K562 (cell line): ENCODE measurements around the gene TJP3. TPM values are rescaled to one million over a fixed set of nuclear protein-coding genes. Genes with fewer than 3 reads are reported as not detected.

Experiments
- BCOR ChIP-seq: fragments of 450-650 bp; IDR thresholded peaks from 2 replicates; pipeline ENCODE4 v1.6.1; 2016
- CSDE1 ChIP-seq, 2 experiments: fragments of 450-650 bp; IDR thresholded peaks; 2 replicates each; pipeline ENCODE4 v1.6.1; 2016; ENCODE audit warnings: mild to moderate bottlenecking in 1 of 2
- FOS ChIP-seq: IDR thresholded peaks from 3 replicates; pipeline ENCODE4 v1.6.1; 2011; ENCODE audit not compliant: insufficient read length; ENCODE audit errors: extremely low read depth
- HDAC2 ChIP-seq: fragments of 450-650 bp; IDR thresholded peaks from 2 replicates; pipeline ENCODE4 v1.6.1; 2016; ENCODE audit warnings: mild to moderate bottlenecking
- HDGF ChIP-seq: fragments of 450-650 bp; IDR thresholded peaks from 2 replicates; pipeline ENCODE4 v1.6.1; 2016
- ID3 ChIP-seq, 2 experiments: fragments of 250-450 bp in 1 of 2; fragments of 450-650 bp in 1 of 2; sonication (Bioruptor Pico) in 1 of 2; IDR thresholded peaks; 2 replicates each; pipeline versions ENCODE4 v1.6.1 to v1.8.0; 2016 to 2021; ENCODE audit warnings: mild to moderate bottlenecking in 2 of 2, moderate library complexity in 2 of 2, missing compliant biosample characterization in 1 of 2, missing genetic modification characterization in 1 of 2
- MCM5 ChIP-seq: fragments of 450-650 bp; IDR thresholded peaks from 2 replicates; pipeline ENCODE4 v1.6.1; 2016; ENCODE audit warnings: low read depth
- NFE2 ChIP-seq: IDR thresholded peaks from 2 replicates; pipeline ENCODE4 v1.6.1; 2014; ENCODE audit warnings: antibody characterized with exemption, low read depth
- NFXL1 ChIP-seq: fragments of 450-650 bp; formaldehyde crosslinking; IDR thresholded peaks from 2 replicates; pipeline ENCODE4 v1.4.0; 2021; ENCODE audit warnings: mild to moderate bottlenecking
- NUFIP1 ChIP-seq: fragments of 450-650 bp; IDR thresholded peaks from 2 replicates; pipeline ENCODE4 v1.6.1; 2018; ENCODE audit not compliant: partially characterized antibody
- RBM15 ChIP-seq: fragments of 200-400 bp; formaldehyde crosslinking; IDR thresholded peaks from 2 replicates; pipeline ENCODE4 v1.6.1; 2018; ENCODE audit warnings: mild to moderate bottlenecking, low read length, moderate library complexity; ENCODE audit not compliant: insufficient read depth
- SRSF9 ChIP-seq: fragments of 200-400 bp; formaldehyde crosslinking; IDR thresholded peaks from 2 replicates; pipeline ENCODE4 v1.6.1; 2017; ENCODE audit warnings: low read depth, low read length, borderline replicate concordance
- TEAD1 ChIP-seq, 2 experiments: fragments of 450-650 bp in 1 of 2; sonication (generic) in 1 of 2; formaldehyde crosslinking; IDR thresholded peaks; 2 replicates each; pipeline versions ENCODE4 v1.4.0 to v1.8.0; 2020 to 2022; ENCODE audit warnings: mild to moderate bottlenecking in 2 of 2, missing genetic modification reagents in 1 of 2
- TFAP4 ChIP-seq: sonication (generic); formaldehyde crosslinking; IDR thresholded peaks from 2 replicates; pipeline ENCODE4 v1.8.0; 2022; ENCODE audit warnings: missing genetic modification reagents, mild to moderate bottlenecking, moderate library complexity, borderline replicate concordance
- ZNF121 ChIP-seq: sonication (generic); formaldehyde crosslinking; conservative IDR thresholded peaks from 2 replicates; pipeline ENCODE4 v1.8.0; 2022; ENCODE audit warnings: missing genetic modification reagents
- ZNF146 ChIP-seq: IDR thresholded peaks from one replicate; pipeline ENCODE4 v1.6.1; 2018; ENCODE audit warnings: missing compliant biosample characterization; ENCODE audit not compliant: unreplicated experiment
- ZNF280A ChIP-seq: fragments of 450-650 bp; IDR thresholded peaks from 2 replicates; pipeline ENCODE4 v1.6.1; 2018; ENCODE audit warnings: mild to moderate bottlenecking, low read depth; ENCODE audit not compliant: partially characterized antibody
- ZNF445 ChIP-seq: fragments of 250-450 bp; sonication (Bioruptor Pico); IDR thresholded peaks from 2 replicates; pipeline ENCODE4 v1.4.0; 2020; ENCODE audit warnings: low read depth, mild to moderate bottlenecking, moderate library complexity
- ZNF609 ChIP-seq: sonication (generic); formaldehyde crosslinking; IDR thresholded peaks from 2 replicates; pipeline ENCODE4 v1.8.1; 2023; ENCODE audit warnings: missing genetic modification reagents, mild to moderate bottlenecking, borderline replicate concordance
- polyA plus RNA-seq, 8 experiments: library from polyadenylated mRNA; depleted of rRNA in 4 of 8; stranded (reverse) in 5 of 8; unstranded in 3 of 8; fragments of >200 nt; fragmentation: Nextera tagmentation in 2 of 8; fragmentation: Illumina TruSeq in 1 of 8; extraction: Ambion mirVana in 2 of 8; extraction: Trizol in 1 of 8; gene quantifications; 2 replicates each; pipeline versions ENCODE4 v1.2.1 to v1.2.3, GENCODE V29; 2011 to 2014; ENCODE audit warnings: inconsistent platforms in 1 of 8, missing spikeins in 1 of 8
- total RNA-seq, 7 experiments: library from RNA; depleted of rRNA in 6 of 7; stranded (reverse); fragments of >200 nt in 6 of 7; fragmentation: Illumina TruSeq in 2 of 7; extraction: Trizol in 2 of 7; gene quantifications; 2 replicates each; pipeline versions ENCODE4 v1.2.1 to v1.2.3, GENCODE V29; 2011 to 2021; ENCODE audit warnings: low replicate concordance in 1 of 7

Gene TJP3
- total and polyA plus RNA-seq, 9 of the 15 experiments (the other 6 are each of a cell fraction or from before 2014, with no cell fraction given), result 0.11 to 2.4 (median 0.57) TPM; not detected in 1

- TF ChIP-seq MCM5 (no peak), HDGF (0 out of 2 replicates have a peak, but pooled peaks have one; percentile 57), ZNF609 (CRISPR knock-in tag) (no peak), FOS (no peak), TEAD1 (CRISPR knock-in tag; IDR thresholded peaks at IDR 0.05) (0 out of 4 replicates have a peak, but pooled peaks of 1 of the 2 experiments have one; percentile 14), ZNF146 (CRISPR knock-in tag) (no peak), BCOR (peak; percentile 95), HDAC2 (peak; percentile 90), CSDE1 (IDR thresholded peaks at IDR 0.05) (no peak), NUFIP1 (peak; percentile 7), RBM15 (no peak), ZNF445 (CRISPR knock-in tag) (no peak), ID3 (CRISPR knock-in tag; IDR thresholded peaks at IDR 0.05) (no peak), ID3 (tag; IDR thresholded peaks at IDR 0.05) (no peak), TFAP4 (CRISPR knock-in tag) (no peak), ZNF121 (peak; percentile 3; the same call in 1 of the 2 replicates), SRSF9 (no peak), NFXL1 (CRISPR knock-in tag) (no peak), NFE2 (no peak), ZNF280A (no peak)
Observed at GRCh38 chr19:3760871-3761361, 52.7 kb downstream of the TJP3 start (continued).
